Body of pancreas (tissue), 4 donors: Measurements from ENCODE around the gene GTF2H3. TPM values are rescaled to one million over a fixed set of nuclear protein-coding genes. Genes with fewer than 3 reads are reported as not detected.

Source experiments
- ATAC-seq: fragments of 150-250 bp; one replicate; pipeline ENCODE4 v1.9.1; 2016
- DNase-seq, 4 donors: peaks; one replicate each; pipeline ENCODE4 v3.0.0-alpha.2; 2019
- H3K27ac ChIP-seq, 4 donors: fragments of 200-600 bp; sonication (generic); 1 replicate in 3 of 4; 2 replicates in 1 of 4; pipeline versions ENCODE4 v1.5.1 to v1.6.1; 2016 to 2019; ENCODE audit warnings: mild to moderate bottlenecking in 1 of 4, mixed read lengths in 1 of 4, moderate library complexity in 1 of 4
- H3K27me3 ChIP-seq, 2 donors: fragments of 200-600 bp; sonication (generic); one replicate each; pipeline ENCODE4 v1.6.0; 2016; ENCODE audit warnings: mild to moderate bottlenecking in 1 of 2
- H3K36me3 ChIP-seq, 2 donors: fragments of 200-600 bp; sonication (generic); replicated peaks in 1 of 2; 2 replicates each; pipeline ENCODE4 v1.5.1; 2016; ENCODE audit warnings: low read depth in 2 of 2; ENCODE audit not compliant: insufficient read depth in 1 of 2
- H3K4me1 ChIP-seq: fragments of 200-600 bp; sonication (generic); one replicate; pipeline ENCODE4 v1.6.0; 2016
- H3K4me3 ChIP-seq, 2 donors: fragments of 200-600 bp; sonication (generic); 1 replicate in 1 of 2; 2 replicates in 1 of 2; pipeline ENCODE4 v1.5.1; 2016 to 2019
- H3K9me3 ChIP-seq, 3 donors: fragments of 200-600 bp; sonication (generic); 1 replicate in 2 of 3; 2 replicates in 1 of 3; pipeline ENCODE4 v1.5.1; 2016
- POLR2A ChIP-seq, 3 donors: fragments of 450-650 bp; IDR thresholded peaks; one replicate each; pipeline ENCODE4 v1.6.1; 2016; ENCODE audit warnings: antibody characterized with exemption in 3 of 3, mild to moderate bottlenecking in 2 of 3
- WGBS, 2 donors: methylation state at CpG; one replicate each; pipeline ENCODE4 v1.1.5; 2017; 5-methylcytosine and 5-hydroxymethylcytosine counted together
- intact Hi-C: fragments of 100-400 bp; cut with DNase I; formaldehyde crosslinking; loops from one replicate; pipeline ENCODE4 v1.15.1; 2023
- total RNA-seq, 2 donors: library from RNA; depleted of rRNA; stranded (reverse); fragments of >200 nt; gene quantifications; one replicate each; pipeline ENCODE4 v1.1.0, GENCODE V29; 2016
- TF ChIP-seq, protein P1 (sequence below), 7 experiments: fragments of 450-650 bp in 4 of 7; fragments of 200-600 bp in 3 of 7; sonication (generic) in 3 of 7; IDR thresholded peaks; one replicate each; pipeline ENCODE4 v1.5.1; 2016 to 2019; ENCODE audit warnings: antibody characterized with exemption in 7 of 7

The GTF2H3 gene
- total RNA-seq, 2 donors from 2014 or later = 8.6 to 16.2 TPM

DNA sequence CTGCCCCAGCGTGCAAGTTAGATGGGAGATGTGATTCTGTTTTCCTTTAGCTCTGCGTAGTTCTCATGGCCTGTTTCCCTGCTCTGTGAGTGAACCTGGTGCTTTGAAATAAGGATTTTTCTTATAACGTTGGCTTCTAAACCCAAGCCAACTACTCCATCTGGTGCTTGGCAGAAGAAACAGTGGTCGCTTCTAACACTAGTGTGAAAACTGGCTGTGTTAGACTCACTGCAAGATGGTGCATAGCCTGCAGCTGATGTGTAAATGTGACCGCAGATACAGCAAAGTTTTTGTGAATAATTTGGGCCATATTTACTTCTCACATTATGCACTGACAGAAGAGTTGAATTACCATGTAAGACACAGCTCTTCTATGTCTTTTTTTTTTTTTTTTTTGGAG, 12.2 kb downstream of the GTF2H3 start:
- 82 to 88% methylated on average over 5 of the region's 5 CpGs for WGBS, 2 donors
- Histone ChIP-seq H3K4me1 (no peaks in the 10 kb centered on the region), H3K27me3 (no peaks in the 10 kb centered on the region), H3K4me3 (no peak overlapping the region), H3K27ac (no peak overlapping the region), H3K36me3 (peaks cover 0 to 16% of the 10 kb centered on the region in 2 donors), H3K9me3 (no peaks in the 10 kb centered on the region)
- DNase-seq = no peak
- TF ChIP-seq POLR2A (IDR thresholded peaks at IDR 0.05) = no peak
- TF ChIP-seq, protein P1, sequence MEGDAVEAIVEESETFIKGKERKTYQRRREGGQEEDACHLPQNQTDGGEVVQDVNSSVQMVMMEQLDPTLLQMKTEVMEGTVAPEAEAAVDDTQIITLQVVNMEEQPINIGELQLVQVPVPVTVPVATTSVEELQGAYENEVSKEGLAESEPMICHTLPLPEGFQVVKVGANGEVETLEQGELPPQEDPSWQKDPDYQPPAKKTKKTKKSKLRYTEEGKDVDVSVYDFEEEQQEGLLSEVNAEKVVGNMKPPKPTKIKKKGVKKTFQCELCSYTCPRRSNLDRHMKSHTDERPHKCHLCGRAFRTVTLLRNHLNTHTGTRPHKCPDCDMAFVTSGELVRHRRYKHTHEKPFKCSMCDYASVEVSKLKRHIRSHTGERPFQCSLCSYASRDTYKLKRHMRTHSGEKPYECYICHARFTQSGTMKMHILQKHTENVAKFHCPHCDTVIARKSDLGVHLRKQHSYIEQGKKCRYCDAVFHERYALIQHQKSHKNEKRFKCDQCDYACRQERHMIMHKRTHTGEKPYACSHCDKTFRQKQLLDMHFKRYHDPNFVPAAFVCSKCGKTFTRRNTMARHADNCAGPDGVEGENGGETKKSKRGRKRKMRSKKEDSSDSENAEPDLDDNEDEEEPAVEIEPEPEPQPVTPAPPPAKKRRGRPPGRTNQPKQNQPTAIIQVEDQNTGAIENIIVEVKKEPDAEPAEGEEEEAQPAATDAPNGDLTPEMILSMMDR (IDR thresholded peaks at IDR 0.05) = no peak
- intact Hi-C loops = no loop called here
- ATAC-seq = no peak

DNA sequence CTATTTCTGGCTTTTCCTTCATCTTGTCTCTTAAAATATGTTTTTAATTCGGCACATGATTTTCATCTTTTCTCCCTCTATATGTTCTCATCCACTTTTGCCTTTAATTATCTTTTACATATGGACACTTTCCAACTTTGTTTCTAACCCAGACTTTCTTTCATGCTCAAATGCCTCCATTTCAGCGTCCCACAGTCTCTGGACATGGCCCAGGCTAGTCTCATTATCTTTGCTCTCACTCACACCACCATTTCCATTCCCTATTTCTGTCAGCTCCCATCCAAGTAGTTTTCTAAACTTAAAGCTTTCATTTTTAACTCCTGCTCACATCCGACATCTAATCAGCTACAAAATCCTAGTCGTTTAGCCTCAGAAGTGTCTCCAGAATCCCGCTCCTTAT, 14.8 kb downstream of the GTF2H3 start:
- H3K36me3 ChIP-seq = peaks cover 0 to 17% of the 10 kb centered on the region in 2 donors
- H3K4me3 ChIP-seq = no peak overlapping the region
- ATAC-seq (no peak), DNase-seq (no peak)
- H3K9me3 ChIP-seq = no peaks in the 10 kb centered on the region
- intact Hi-C loops = no loop called here
- TF ChIP-seq, protein P1 (IDR thresholded peaks at IDR 0.05) = no peak
- TF ChIP-seq POLR2A (IDR thresholded peaks at IDR 0.05) = no peak
- no peak overlapping the region for H3K27ac ChIP-seq
- WGBS, 2 donors = 87 to 90% methylated on average over 5 of the region's 5 CpGs
- H3K27me3 ChIP-seq = no peaks in the 10 kb centered on the region
- H3K4me1 ChIP-seq = no peaks in the 10 kb centered on the region

DNA sequence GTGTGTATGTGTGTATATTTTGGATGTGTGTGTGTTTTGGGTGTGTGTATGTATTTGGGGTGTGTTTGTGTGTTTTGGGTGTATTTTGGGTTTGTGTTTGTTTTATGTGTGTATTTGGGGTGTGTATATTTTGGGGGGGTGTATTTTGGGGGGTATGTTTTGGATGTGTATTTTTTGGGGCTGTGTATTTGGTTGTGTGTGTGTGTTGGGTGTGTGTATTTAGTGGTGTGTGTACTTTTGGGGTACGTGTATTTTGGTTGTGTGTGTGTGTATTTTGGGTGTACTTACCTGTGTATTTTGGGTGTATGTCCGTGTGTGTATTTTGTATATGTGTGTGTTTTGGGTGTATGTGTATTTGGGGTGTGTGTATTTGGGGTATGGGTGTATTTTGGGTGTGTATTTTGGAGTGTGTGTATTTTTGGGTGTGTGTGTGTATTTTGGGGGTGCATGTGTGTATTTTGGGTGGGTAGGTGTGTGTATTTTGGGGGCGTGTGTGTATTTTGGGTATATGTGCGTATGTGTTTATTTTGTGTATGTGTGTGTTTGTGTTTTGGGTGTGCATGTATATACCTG, 20.6 kb downstream of the GTF2H3 start:
- Histone ChIP-seq H3K4me1 (no peaks in the 10 kb centered on the region), H3K27me3 (no peaks in the 10 kb centered on the region), H3K27ac (no peak overlapping the region), H3K36me3 (peaks cover 0 to 17% of the 10 kb centered on the region in 2 donors), H3K4me3 (no peak overlapping the region), H3K9me3 (no peaks in the 10 kb centered on the region)
- TF ChIP-seq, protein P1 (IDR thresholded peaks at IDR 0.05) = no peak
- TF ChIP-seq POLR2A (IDR thresholded peaks at IDR 0.05) = no peak
- WGBS, 2 donors = 83 to 84% methylated on average over 4 of the region's 4 CpGs
- DNase-seq = no peak
- no peak for ATAC-seq
- intact Hi-C loops = no loop called here

DNA sequence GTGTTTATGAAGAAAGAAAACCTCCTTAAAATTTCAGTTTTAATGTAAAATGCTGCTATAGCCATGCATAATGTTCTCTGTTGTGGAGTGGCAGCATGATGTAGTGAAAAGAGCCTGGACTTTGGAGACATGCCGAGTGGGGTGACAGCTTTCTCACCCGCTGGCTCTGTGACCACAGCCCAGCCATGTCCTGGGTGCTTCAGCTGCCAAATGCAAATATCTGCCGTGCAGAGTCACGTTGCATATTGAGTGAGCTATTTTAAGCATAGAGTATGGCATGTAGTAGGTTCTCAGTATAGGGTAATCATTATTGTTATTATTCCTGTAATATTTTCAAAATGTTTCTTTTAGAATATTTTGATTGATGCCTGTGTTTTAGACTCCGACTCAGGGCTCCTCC, 21.8 kb downstream of the GTF2H3 start:
- Histone ChIP-seq H3K27ac (no peak overlapping the region), H3K27me3 (no peaks in the 10 kb centered on the region), H3K4me3 (no peak overlapping the region), H3K4me1 (no peaks in the 10 kb centered on the region), H3K9me3 (no peaks in the 10 kb centered on the region), H3K36me3 (peaks cover 0 to 14% of the 10 kb centered on the region in 2 donors)
- no peak for TF ChIP-seq POLR2A (IDR thresholded peaks at IDR 0.05)
- TF ChIP-seq, protein P1 (IDR thresholded peaks at IDR 0.05) = no peak
- WGBS, 2 donors = 65 to 71% methylated on average over 5 of the region's 5 CpGs
- no peak for DNase-seq
- intact Hi-C loops = no loop called here
- ATAC-seq = no peak

DNA sequence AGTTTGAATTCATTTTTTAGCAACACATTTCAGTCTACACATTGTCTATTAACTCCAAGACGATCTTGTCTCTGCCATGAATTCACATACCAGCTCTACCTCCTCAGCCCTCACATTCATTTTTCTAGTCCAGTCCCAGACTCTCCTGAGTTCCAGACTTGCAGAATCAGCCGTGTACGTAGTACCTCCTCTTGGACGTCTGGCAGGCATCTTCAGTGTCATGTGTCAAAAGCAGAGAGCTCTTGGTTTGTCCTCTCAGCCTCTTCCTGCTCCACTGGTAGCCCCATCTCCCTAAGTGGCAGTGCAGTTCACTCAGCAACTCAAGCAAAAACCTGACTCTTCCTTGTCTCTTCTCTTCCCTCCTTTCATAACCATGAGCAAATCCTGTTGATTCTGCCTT, 22.8 kb downstream of the GTF2H3 start:
- Histone ChIP-seq H3K4me3 (no peak overlapping the region), H3K4me1 (no peaks in the 10 kb centered on the region), H3K27me3 (no peaks in the 10 kb centered on the region), H3K9me3 (no peaks in the 10 kb centered on the region), H3K36me3 (peaks cover 0 to 14% of the 10 kb centered on the region in 2 donors), H3K27ac (no peak overlapping the region)
- TF ChIP-seq, protein P1 (IDR thresholded peaks at IDR 0.05) = no peak
- no peak for TF ChIP-seq POLR2A (IDR thresholded peaks at IDR 0.05)
- ATAC-seq (no peak), DNase-seq (no peak)
- intact Hi-C loops = no loop called here
- 80 to 83% methylated on average over 4 of the region's 4 CpGs for WGBS, 2 donors
